Caco-2 (cell line): ENCODE results near the gene CRYBG1. TPM values are rescaled to one million over a fixed set of nuclear protein-coding genes. Genes with fewer than 3 reads are reported as not detected.
A peak's percentile ranks its signal among the peaks of the same experiment; 100 is the strongest.

Experiments used
- BruUV-seq: library from RNA; stranded (reverse); fragments of 400-500 nt; replicated peaks from 2 replicates; lab custom pipeline; 2021; lab: Mats Ljungman, UMichigan
- CTCF ChIA-PET: fragments of 300-600 bp; sonication (Branson Sonifier 250); formaldehyde crosslinking; loops from one replicate; lab custom pipeline; 2022; ENCODE audit warnings: antibody characterized with exemption; lab: Charles Lee
- POLR2A ChIA-PET: fragments of 300-600 bp; sonication (Branson Sonifier 250); formaldehyde crosslinking; loops from one replicate; lab custom pipeline; 2022; ENCODE audit warnings: antibody characterized with exemption; lab: Charles Lee
- DNase-seq, 2 experiments: peaks; one replicate each; pipeline versions ENCODE4 v3.0.0 to v3.0.0-alpha.2; 2020 to 2022
- H3K27me3 ChIP-seq: replicated peaks from 2 replicates; pipeline ENCODE4 v1.6.0; 2011; ENCODE audit warnings: low read length; ENCODE audit not compliant: control insufficient read depth, insufficient read depth
- H3K36me3 ChIP-seq: 2 replicates; pipeline ENCODE4 v1.5.1; 2011; ENCODE audit warnings: low read length; ENCODE audit not compliant: control insufficient read depth, insufficient read depth
- H3K4me1 ChIP-seq: fragments of 250-450 bp; sonication (Bioruptor Pico); 2 replicates; pipeline ENCODE4 v1.5.1; 2020; ENCODE audit warnings: mild to moderate bottlenecking
- H3K4me3 ChIP-seq: 2 replicates; pipeline ENCODE4 v1.5.1; 2011; ENCODE audit warnings: low read depth, mild to moderate bottlenecking, control low read depth, low read length
- H3K9me3 ChIP-seq: fragments of 250-450 bp; sonication (Bioruptor Pico); 2 replicates; pipeline ENCODE4 v1.5.1; 2020; ENCODE audit warnings: mild to moderate bottlenecking, moderate library complexity
- H3K27ac Mint-ChIP-seq: one replicate; pipeline ENCODE4 v1.8.0; 2022; ENCODE audit warnings: mixed read lengths; ENCODE audit not compliant: unreplicated experiment
- H3K27me3 Mint-ChIP-seq: one replicate; pipeline ENCODE4 v1.8.0; 2022; ENCODE audit warnings: mixed read lengths; ENCODE audit not compliant: insufficient read depth, unreplicated experiment
- H3K36me3 Mint-ChIP-seq: one replicate; pipeline ENCODE4 v1.8.0; 2022; ENCODE audit warnings: mild to moderate bottlenecking, mixed read lengths; ENCODE audit not compliant: insufficient read depth, unreplicated experiment
- H3K4me1 Mint-ChIP-seq: one replicate; pipeline ENCODE4 v1.8.0; 2022; ENCODE audit warnings: low read depth, mixed read lengths; ENCODE audit not compliant: unreplicated experiment
- H3K4me3 Mint-ChIP-seq: one replicate; pipeline ENCODE4 v1.8.0; 2022; ENCODE audit warnings: mild to moderate bottlenecking, moderate library complexity, mixed read lengths; ENCODE audit not compliant: unreplicated experiment
- H3K9me3 Mint-ChIP-seq: one replicate; pipeline ENCODE4 v1.8.0; 2022; ENCODE audit warnings: mixed read lengths; ENCODE audit not compliant: unreplicated experiment
- CTCF ChIP-seq, 2 experiments: fragments of 200-600 bp in 1 of 2; IDR thresholded peaks; 1 replicate in 1 of 2; 2 replicates in 1 of 2; pipeline versions ENCODE4 v1.5.1 to v1.8.0; 2011 to 2022; ENCODE audit warnings: antibody characterized with exemption in 1 of 2, control low read depth in 1 of 2, inconsistent platforms in 1 of 2, low read depth in 1 of 2, low read length in 1 of 2, mild to moderate bottlenecking in 1 of 2, moderate library complexity in 1 of 2; ENCODE audit not compliant: insufficient read depth in 1 of 2, severe bottlenecking in 1 of 2, unreplicated experiment in 1 of 2
- intact Hi-C: fragments of 100-400 bp; cut with micrococcal nuclease; formaldehyde crosslinking; loops from one replicate; pipeline ENCODE4 v1.10.0; 2022; ENCODE audit not compliant: unreplicated experiment
- total RNA-seq: library from RNA; stranded (reverse); gene quantifications from 2 replicates; pipeline ENCODE4 v1.2.3, GENCODE V29; 2022

CRYBG1 gene
- total RNA-seq, 1 experiment from 2014 or later = 13.2 TPM

- Histone ChIP-seq H3K9me3 (no peaks in the 10 kb centered on the region), H3K36me3 (no peaks in the 10 kb centered on the region), H3K4me1 (peaks cover 8% of the 10 kb centered on the region), H3K4me3 (no peak overlapping the region), H3K27me3 (no peaks in the 10 kb centered on the region)
- intact Hi-C loops = loop anchor here (1.0 to 5.0 kb wide), 6 partner anchors 66 to 1015 kb away; no protein-coding TSS in a partner anchor
- TF ChIP-seq CTCF (IDR thresholded peaks at IDR 0.05; ENCODE audit: insufficient read depth in 1 of 2, low read depth in 1 of 2, low read length in 1 of 2, severe bottlenecking in 1 of 2, unreplicated experiment in 1 of 2) = no peak
- Mint-ChIP-seq H3K27ac (no peak overlapping the region), H3K36me3 (no peaks in the 10 kb centered on the region), H3K27me3 (peaks cover 5% of the 10 kb centered on the region), H3K4me1 (peaks cover 6% of the 10 kb centered on the region), H3K4me3 (no peak overlapping the region), H3K9me3 (no peaks in the 10 kb centered on the region)
- ChIA-PET CTCF (interaction anchor here (1.1 to 2.0 kb wide), 3 partner anchors 86 to 532 kb away, joined by 3 to 13 read pairs (median 3); partner anchors contain the start of gene CRYBG1), POLR2A (interaction anchor here (0.6 kb wide), 1 partner anchor 112 kb away, joined by 5 read pairs; no protein-coding TSS in a partner anchor)
- BruUV-seq = no TSS peak
- DNase-seq = peak in 1 of 2 experiments; percentile 20
Observed at GRCh38 chr6:106446983-106447382, 86.5 kb downstream of the CRYBG1 start.

- Histone ChIP-seq H3K4me1 (peaks cover 8% of the 10 kb centered on the region), H3K27me3 (no peaks in the 10 kb centered on the region), H3K4me3 (no peak overlapping the region), H3K9me3 (no peaks in the 10 kb centered on the region), H3K36me3 (no peaks in the 10 kb centered on the region)
- H3K4me3 Mint-ChIP-seq = no peak overlapping the region
- ChIA-PET CTCF (interaction anchor here (2.0 kb wide), 1 partner anchor 119 kb away, joined by 13 read pairs; no protein-coding TSS in a partner anchor), POLR2A (no interaction called here)
- no peaks in the 10 kb centered on the region for H3K27me3 Mint-ChIP-seq
- intact Hi-C loops = loop anchor here (2.0 to 5.0 kb wide), 3 partner anchors 65 to 1016 kb away; no protein-coding TSS in a partner anchor
- DNase-seq = no peak
- no peaks in the 10 kb centered on the region for H3K9me3 Mint-ChIP-seq
- no peak overlapping the region for H3K27ac Mint-ChIP-seq
- H3K4me1 Mint-ChIP-seq = peaks cover 6% of the 10 kb centered on the region
- H3K36me3 Mint-ChIP-seq = no peaks in the 10 kb centered on the region
- no peak for TF ChIP-seq CTCF (IDR thresholded peaks at IDR 0.05; ENCODE audit: insufficient read depth in 1 of 2, low read depth in 1 of 2, low read length in 1 of 2, severe bottlenecking in 1 of 2, unreplicated experiment in 1 of 2)
- BruUV-seq = no TSS peak
Observed at GRCh38 chr6:106448000-106448426, 87.5 kb downstream of the CRYBG1 start.

GRCh38 chr6:106450653-106451052 lies 90.1 kb downstream of the CRYBG1 start:
- CTCF ChIA-PET = no interaction called here
- H3K36me3 ChIP-seq = no peaks in the 10 kb centered on the region
- H3K4me1 Mint-ChIP-seq = peaks cover 6% of the 10 kb centered on the region
- H3K27me3 Mint-ChIP-seq = no peaks in the 10 kb centered on the region
- TF ChIP-seq CTCF (IDR thresholded peaks at IDR 0.05; ENCODE audit: insufficient read depth in 1 of 2, low read depth in 1 of 2, low read length in 1 of 2, severe bottlenecking in 1 of 2, unreplicated experiment in 1 of 2) = no peak
- no peaks in the 10 kb centered on the region for H3K9me3 ChIP-seq
- no peaks in the 10 kb centered on the region for H3K36me3 Mint-ChIP-seq
- H3K27me3 ChIP-seq = no peaks in the 10 kb centered on the region
- BruUV-seq = no TSS peak
- peaks cover 8% of the 10 kb centered on the region for H3K4me1 ChIP-seq
- intact Hi-C loops = no loop called here
- H3K27ac Mint-ChIP-seq = no peak overlapping the region
- DNase-seq = no peak
- no peak overlapping the region for H3K4me3 ChIP-seq
- POLR2A ChIA-PET = no interaction called here
- no peak overlapping the region for H3K4me3 Mint-ChIP-seq
- H3K9me3 Mint-ChIP-seq = no peaks in the 10 kb centered on the region
